GF-D8 (cell line): ENCODE measurements around the gene FOXB1.

Experiments
- DNase-seq: peaks from one replicate; lab custom pipeline; 2025; lab: John Stamatoyannopoulos, UW

FOXB1 gene

GRCh38 chr15:59998950-59999611 lies 5.0 kb upstream of the FOXB1 start:
- no peak for DNase-seq

- no peak for DNase-seq
These were observed 4.4 kb upstream of the FOXB1 start for GRCh38 chr15:59999612-60000112.

GRCh38 chr15:60000113-60000823 lies 3.8 kb upstream of the FOXB1 start:
- no peak for DNase-seq

- DNase-seq, result no peak
These were observed 3.1 kb upstream of the FOXB1 start for GRCh38 chr15:60000824-60001609.

GRCh38 chr15:60001610-60002527 lies 2.2 kb upstream of the FOXB1 start:
- no peak for DNase-seq

DNA sequence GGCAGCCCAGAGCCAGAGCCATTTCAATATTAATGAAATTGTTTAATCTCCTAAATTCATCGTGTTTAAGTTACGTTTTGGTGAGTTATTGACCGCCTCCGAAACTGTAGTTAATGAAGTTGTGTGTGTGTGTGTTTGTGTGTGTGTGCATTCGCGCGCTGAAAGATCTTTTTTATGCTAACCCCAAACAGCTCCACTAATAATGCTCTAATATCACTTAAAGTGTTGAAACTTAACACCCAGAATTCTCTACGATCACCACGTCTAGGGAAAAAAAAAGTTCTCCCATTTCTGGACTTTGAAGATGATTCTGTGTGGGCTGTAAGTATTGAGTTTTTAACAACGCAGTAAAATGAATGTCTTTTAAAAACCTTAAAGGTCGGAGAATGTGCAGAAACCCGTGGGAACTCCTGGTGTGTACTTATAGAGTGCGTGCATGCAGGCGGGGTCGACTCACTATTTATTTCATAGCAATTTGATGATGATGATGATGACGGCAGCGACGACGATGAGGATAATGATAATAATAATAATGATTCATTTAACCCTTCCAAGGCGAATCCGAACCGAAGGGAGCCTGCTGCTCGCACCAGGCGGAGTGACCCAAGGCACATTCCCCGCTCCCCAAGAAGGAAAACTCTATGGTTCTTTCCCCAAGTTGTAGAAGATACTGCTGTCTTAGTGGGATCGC lies 1.4 kb upstream of the FOXB1 start:
- DNase-seq, result no peak

DNA sequence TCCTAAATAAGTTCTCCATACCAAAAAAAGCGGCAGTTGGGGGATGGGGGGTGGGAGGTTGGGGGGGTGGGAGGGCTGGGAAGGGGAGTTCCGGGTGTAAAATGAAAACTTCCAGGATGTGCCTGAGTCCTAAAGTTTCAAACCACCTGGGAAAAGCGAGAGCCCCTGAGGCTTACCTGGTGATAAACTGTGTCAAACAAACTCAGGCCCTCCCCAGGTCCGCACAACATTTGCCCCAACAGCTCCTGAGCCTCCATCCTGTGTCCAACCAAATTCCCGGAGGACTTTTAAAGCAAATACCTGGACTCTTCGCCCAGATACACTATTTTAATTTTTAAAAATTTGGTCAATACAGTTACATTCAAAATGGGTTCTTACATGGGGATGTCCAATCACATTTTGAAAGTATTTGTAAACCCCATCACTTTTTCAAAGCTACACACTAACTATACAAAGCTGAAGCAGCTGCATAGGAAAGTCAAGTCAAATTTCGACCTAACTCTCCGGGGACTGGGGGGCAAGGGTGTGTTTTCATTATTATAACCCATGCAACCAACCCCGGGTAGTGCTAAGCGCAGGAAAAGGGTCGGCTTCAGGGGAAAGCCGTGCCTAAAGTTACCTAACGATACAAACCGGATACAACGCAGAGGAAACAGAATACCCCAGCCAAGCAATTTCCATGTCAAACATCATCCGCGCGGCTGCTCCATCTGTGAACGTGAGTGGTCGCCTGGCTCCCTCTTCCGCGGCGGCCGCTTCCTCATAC lies 685 bp upstream of the FOXB1 start:
- DNase-seq, result no peak

GRCh38 chr15:60004846-60005351 lies 788 bp downstream of the FOXB1 start:
- no peak for DNase-seq

GRCh38 chr15:60005352-60006202 lies 1.5 kb downstream of the FOXB1 start:
- no peak for DNase-seq

GRCh38 chr15:60006203-60006862 lies 2.2 kb downstream of the FOXB1 start:
- no peak for DNase-seq

- DNase-seq, result no peak
These were observed 2.8 kb downstream of the FOXB1 start for GRCh38 chr15:60006873-60007272.

- DNase-seq, result no peak
These were observed 5.2 kb downstream of the FOXB1 start for GRCh38 chr15:60009124-60009960.

DNA sequence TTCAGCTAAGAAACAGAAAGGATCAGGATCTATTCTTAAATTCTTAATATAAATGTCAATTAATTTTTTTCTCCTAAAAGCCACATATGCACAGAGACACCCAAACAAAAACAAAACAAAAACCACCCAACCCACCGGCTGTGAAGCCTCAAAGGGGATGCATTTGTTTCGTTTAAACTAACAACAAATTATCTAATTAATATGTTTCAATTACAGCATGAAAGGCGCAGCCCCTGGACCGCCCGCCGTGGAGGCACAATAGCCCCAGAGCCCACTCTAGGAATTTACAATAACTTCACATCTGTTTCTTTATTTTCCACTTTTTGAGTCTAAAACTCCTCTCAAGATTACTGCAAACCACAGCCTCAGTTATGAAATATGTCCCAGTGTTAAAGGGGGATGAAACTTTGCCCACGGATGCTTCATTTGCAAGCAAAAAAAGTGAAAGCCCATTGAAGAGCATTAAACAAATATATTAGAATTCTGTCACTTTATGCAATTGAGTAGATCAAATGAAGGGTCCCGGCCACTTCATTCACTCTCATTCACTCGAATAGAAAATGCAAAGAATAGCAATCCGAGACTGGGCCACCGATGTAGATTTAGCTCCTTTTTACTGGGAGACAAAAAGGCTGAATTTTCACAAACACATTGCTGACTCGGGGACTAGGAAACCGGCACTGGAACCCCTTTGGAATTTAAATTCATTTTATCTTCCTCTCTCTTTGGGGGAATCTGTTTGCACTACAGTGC lies 6.0 kb downstream of the FOXB1 start:
- DNase-seq, result no peak

DNA sequence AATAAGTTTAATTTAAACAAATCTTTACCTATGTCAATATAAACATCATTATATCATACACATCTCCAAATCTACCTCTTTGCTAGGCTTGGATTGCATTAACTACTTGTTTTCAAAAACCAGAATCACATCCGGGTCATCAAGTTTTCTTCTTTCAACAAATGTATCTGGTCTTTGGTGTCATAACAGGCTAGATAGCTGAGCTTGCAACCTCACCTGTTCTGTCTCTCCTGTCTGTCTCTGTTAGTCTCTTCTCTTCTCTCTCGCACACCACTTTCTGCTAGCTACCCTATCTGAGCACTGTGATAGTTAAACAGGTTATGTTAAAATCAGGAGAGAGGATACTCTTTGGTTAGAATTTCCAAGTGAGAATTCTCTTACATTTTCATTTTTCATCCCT lies 6.7 kb downstream of the FOXB1 start:
- DNase-seq, result no peak

- DNase-seq, result no peak
These were observed 8.6 kb downstream of the FOXB1 start for GRCh38 chr15:60012695-60013094.

DNA sequence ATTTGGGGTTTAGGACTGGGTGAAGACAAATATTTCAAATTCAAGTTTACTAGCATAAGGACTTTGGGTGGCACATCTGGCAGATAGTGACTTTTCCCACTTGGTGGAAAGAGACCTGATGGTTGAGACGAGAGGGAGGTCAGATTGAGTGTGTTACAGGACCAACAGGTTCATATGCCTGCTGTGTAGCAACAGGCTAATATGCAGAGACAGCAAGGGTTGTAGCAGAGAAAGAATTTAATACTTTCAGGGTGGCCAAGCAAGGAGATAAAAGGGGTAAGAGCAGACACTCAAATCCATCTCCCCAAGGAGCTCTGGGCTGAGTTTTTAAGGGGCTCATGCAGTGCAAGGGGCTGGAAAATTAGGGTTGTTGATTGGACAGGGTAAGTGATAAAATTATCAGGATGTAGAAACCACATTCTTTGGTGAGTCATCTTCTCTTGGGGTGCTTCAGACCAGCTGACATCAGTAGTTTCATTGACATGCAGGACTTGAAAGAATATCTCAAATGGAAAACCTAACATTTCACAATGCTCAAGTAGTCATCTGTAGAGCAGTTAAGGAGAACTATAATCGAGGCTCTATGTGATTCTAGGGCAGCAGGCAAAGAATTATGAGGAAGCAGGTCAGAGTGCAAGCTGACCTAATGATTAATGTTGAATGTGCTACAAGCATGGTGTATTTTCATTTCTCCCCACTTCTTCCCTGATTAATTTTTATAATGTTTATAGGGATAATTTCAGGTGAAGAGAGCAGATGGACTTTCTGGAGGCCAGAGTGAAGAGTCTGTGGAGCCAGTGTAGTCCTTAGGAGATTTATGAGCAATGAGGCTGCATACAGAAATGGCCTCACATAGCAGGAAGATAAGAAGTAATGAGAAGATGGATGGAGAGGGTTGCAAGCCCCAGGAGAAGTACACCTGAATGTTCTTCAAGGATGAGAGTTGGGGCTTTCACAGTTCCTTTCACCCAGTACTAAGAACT lies 13.7 kb downstream of the FOXB1 start:
- no peak for DNase-seq
